ENCODE measurements around the gene GMEB2.

The GMEB2 gene

DNA sequence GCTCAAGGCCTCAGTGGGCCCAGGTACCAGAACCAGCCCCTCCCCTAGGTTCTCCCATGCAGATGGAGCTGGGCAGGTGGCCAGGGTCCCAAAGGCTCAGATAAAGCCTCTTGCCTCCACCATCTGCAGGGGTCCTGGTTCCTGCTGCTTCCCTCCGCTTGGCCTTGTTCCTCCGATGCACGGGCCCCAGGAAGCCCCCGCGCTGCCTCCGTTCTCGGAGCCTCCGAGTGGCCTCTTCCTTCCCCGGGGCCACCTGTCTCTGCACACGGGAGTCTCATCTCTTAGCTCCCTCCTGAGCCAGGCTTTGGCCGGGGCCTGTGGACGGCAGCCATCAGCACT is 87.8 kb downstream of the GMEB2 start:
- Histone ChIP-seq H3K27ac (ENCODE audit: low read depth, low read length) (no peak overlapping the region), H3K36me3 (ENCODE audit: control insufficient read depth in 1 of 2, insufficient read depth in 2 of 2, low read length in 2 of 2) (no peaks in the 10 kb centered on the region), H3K4me3 (ENCODE audit: low read depth in 1 of 2, low read length in 2 of 2) (no peak overlapping the region), H3K4me1 (ENCODE audit: control insufficient read depth in 1 of 2, insufficient read depth in 2 of 2, low read length in 2 of 2) (peaks cover 12 to 25% of the 10 kb centered on the region in 2 donors), H3K9ac (ENCODE audit: low read depth in 1 of 2, low read length in 2 of 2) (peak overlapping the region in 1 of 2 donors; percentile 18), H3K9me3 (ENCODE audit: control insufficient read depth in 1 of 2, low read length in 2 of 2) (no peaks in the 10 kb centered on the region), H3K27me3 (ENCODE audit: control insufficient read depth in 1 of 2, insufficient read depth in 2 of 2, low read length in 2 of 2) (peaks cover 3 to 8% of the 10 kb centered on the region in 2 donors)

- peaks cover 0 to 7% of the 10 kb centered on the region in 2 donors for H3K27me3 ChIP-seq (ENCODE audit: control insufficient read depth in 1 of 2, insufficient read depth in 2 of 2, low read length in 2 of 2)
- H3K27ac ChIP-seq (ENCODE audit: low read depth, low read length) = no peak overlapping the region
- H3K36me3 ChIP-seq (ENCODE audit: control insufficient read depth in 1 of 2, insufficient read depth in 2 of 2, low read length in 2 of 2) = no peaks in the 10 kb centered on the region
- H3K9me3 ChIP-seq (ENCODE audit: control insufficient read depth in 1 of 2, low read length in 2 of 2) = no peaks in the 10 kb centered on the region
- H3K4me3 ChIP-seq (ENCODE audit: low read depth in 1 of 2, low read length in 2 of 2) = peak overlapping the region; percentile 72 to 80
- H3K4me1 ChIP-seq (ENCODE audit: control insufficient read depth in 1 of 2, insufficient read depth in 2 of 2, low read length in 2 of 2) = peaks cover 18 to 29% of the 10 kb centered on the region in 2 donors
- peak overlapping the region in 1 of 2 donors; percentile 18 for H3K9ac ChIP-seq (ENCODE audit: low read depth in 1 of 2, low read length in 2 of 2)
These were observed 88.5 kb downstream of the GMEB2 start for GRCh38 chr20:63538204-63539091.

Measured in duodenal mucosa (tissue), 2 donors.